ENCODE data around the gene EIF4E3.
A peak's percentile ranks its signal among the peaks of the same experiment; 100 is the strongest.

EIF4E3 gene

GRCh38 chr3:71734881-71735280 is 9.7 kb upstream of the EIF4E3 start:
- no peak for TF ChIP-seq CTCF (IDR thresholded peaks at IDR 0.05; ENCODE audit: low read depth, low read length)
- H3K4me3 ChIP-seq (replicated peaks in 1 of 2; ENCODE audit: low read depth in 2 of 2, low read length in 2 of 2), result no peak overlapping the region
- no peak for DNase-seq (ENCODE audit: low read depth in 2 of 2)

- no peak overlapping the region for H3K4me3 ChIP-seq (replicated peaks in 1 of 2; ENCODE audit: low read depth in 2 of 2, low read length in 2 of 2)
- no peak for DNase-seq (ENCODE audit: low read depth in 2 of 2)
- no peak for TF ChIP-seq CTCF (IDR thresholded peaks at IDR 0.05; ENCODE audit: low read depth, low read length)
These were observed 8.1 kb upstream of the EIF4E3 start for GRCh38 chr3:71733319-71733718.

GRCh38 chr3:71732637-71733036 is 7.4 kb upstream of the EIF4E3 start:
- no peak overlapping the region for H3K4me3 ChIP-seq (replicated peaks in 1 of 2; ENCODE audit: low read depth in 2 of 2, low read length in 2 of 2)
- DNase-seq (ENCODE audit: low read depth in 2 of 2), result no peak
- no peak for TF ChIP-seq CTCF (IDR thresholded peaks at IDR 0.05; ENCODE audit: low read depth, low read length)

- no peak for TF ChIP-seq CTCF (IDR thresholded peaks at IDR 0.05; ENCODE audit: low read depth, low read length)
- H3K4me3 ChIP-seq (replicated peaks in 1 of 2; ENCODE audit: low read depth in 2 of 2, low read length in 2 of 2), result no peak overlapping the region
- DNase-seq (ENCODE audit: low read depth in 2 of 2), result no peak
These were observed 3.6 kb upstream of the EIF4E3 start for GRCh38 chr3:71728632-71729342.

- H3K4me3 ChIP-seq (replicated peaks in 1 of 2; ENCODE audit: low read depth in 2 of 2, low read length in 2 of 2), result no peak overlapping the region
- TF ChIP-seq CTCF (IDR thresholded peaks at IDR 0.05; ENCODE audit: low read depth, low read length), result no peak
- DNase-seq (ENCODE audit: low read depth in 2 of 2), result no peak
These were observed 944 bp upstream of the EIF4E3 start for GRCh38 chr3:71726146-71726545.

GRCh38 chr3:71724584-71725270 is 475 bp downstream of the EIF4E3 start:
- H3K4me3 ChIP-seq (replicated peaks in 1 of 2; ENCODE audit: low read depth in 2 of 2, low read length in 2 of 2), result peak overlapping the region; percentile 68 to 69
- no peak for TF ChIP-seq CTCF (IDR thresholded peaks at IDR 0.05; ENCODE audit: low read depth, low read length)
- DNase-seq (ENCODE audit: low read depth in 2 of 2), result no peak

All from cardiac fibroblast (primary cell).